GM18517 (cell line): ENCODE measurements around the gene MITF.
"Not testable (repeated sequence)": the region's sequence is repeated elsewhere in the genome, so short reads cannot be mapped to it uniquely, and the experiment has no call there.

Source experiments
- ATAC-seq: cut with Tn5 transposase; IDR thresholded peaks from one replicate; pipeline ENCODE4 v1.9.1; 2021; ENCODE audit warnings: mild to moderate bottlenecking, moderate library complexity; ENCODE audit not compliant: unreplicated experiment

The MITF gene

GRCh38 chr3:69902386-69902785, 163.1 kb downstream of the MITF start:
- ATAC-seq: no peak

GRCh38 chr3:69906351-69906966, 167.2 kb downstream of the MITF start:
- no peak for ATAC-seq

DNA sequence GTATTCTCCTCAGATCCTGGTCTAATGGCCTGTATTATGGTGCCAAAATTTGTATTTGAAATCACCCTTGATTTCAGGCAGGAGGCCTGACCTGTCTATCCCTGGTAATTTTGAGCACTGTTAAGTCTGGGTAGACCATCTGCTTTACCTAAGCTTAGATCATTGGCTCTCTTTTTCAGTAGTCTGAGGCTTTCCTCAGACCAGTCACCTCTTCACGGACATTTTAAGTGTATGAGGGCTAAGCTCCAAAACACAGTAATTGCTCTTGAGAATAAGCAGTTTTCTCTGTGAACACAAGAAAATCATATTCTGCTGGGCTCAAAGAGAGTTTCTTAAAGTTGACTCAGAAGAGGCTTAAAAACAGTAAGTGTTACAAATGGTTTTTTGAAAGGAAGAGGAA, 168.3 kb downstream of the MITF start:
- no peak for ATAC-seq

DNA sequence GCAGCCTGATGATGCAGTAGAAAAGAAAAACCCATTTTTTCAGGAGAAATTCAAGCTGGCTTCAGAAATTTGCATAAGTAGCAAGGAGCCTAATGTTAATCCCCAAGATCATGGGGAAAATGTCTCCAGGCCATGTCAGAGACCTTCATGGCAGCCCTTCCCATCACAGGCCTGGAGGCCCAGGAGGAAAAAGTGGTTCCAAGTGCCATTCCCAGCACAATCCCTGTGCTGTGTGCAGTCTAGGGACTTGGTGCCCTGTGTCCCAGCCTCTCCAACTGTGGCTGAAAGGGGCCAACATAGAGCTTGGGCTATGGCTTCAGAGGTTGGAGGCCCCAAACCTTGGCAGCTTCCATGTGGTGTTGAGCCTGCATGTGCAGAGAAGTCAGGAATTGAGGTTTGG, 170.6 kb downstream of the MITF start:
- not testable (repeated sequence) for ATAC-seq

- ATAC-seq: no peak
Measured at GRCh38 chr3:69913422-69913821, 174.2 kb downstream of the MITF start.

DNA sequence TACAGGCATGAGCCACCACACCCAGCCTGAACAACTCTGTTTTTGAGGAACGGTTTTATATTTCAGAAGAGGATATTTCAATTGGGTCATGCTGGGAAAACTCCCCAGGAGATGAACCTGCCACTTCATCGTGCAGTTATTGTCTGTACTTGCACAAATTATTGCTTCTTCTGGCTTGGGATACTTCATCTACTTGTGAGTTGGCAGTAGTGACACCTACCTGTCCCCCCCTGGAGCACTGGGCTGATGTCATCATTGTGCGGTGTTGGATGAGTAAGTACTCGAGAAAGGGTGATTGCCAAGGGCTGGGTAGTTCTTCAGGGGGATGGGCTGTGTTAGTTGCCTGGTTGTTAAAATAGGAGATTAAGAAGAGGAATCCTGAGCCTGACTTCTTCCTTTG, 175.1 kb downstream of the MITF start:
- no peak for ATAC-seq

GRCh38 chr3:69915726-69916125, 176.5 kb downstream of the MITF start:
- ATAC-seq: no peak

GRCh38 chr3:69920009-69920408, 180.7 kb downstream of the MITF start:
- not testable (repeated sequence) for ATAC-seq

GRCh38 chr3:69921651-69922050, 182.4 kb downstream of the MITF start:
- no peak for ATAC-seq

DNA sequence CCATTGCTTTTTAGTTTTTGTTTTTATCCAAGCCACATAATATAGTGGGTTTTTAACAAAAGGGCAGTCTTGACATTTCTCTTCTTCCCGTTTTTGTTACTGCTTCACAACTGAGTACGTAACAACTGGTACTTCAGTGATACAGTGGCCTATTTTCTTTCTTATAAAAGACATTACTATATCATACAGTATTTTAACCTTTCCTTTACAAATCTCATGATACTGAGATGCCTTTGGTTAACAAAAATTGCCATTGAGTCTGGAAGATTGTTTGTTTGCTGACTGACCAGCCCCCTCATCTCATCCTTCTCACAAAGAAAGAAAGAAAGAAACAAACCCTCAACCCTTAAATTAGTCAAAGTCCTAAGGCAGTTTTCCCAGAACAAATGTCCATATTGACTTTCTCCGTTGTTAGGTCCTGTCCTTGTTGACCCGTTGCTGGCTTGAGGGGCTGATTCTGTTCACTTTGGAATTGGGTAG, 183.3 kb downstream of the MITF start:
- ATAC-seq: no peak

GRCh38 chr3:69925506-69925905, 186.2 kb downstream of the MITF start:
- ATAC-seq: no peak

- ATAC-seq: no peak
Measured at GRCh38 chr3:69926385-69926784, 187.1 kb downstream of the MITF start.

DNA sequence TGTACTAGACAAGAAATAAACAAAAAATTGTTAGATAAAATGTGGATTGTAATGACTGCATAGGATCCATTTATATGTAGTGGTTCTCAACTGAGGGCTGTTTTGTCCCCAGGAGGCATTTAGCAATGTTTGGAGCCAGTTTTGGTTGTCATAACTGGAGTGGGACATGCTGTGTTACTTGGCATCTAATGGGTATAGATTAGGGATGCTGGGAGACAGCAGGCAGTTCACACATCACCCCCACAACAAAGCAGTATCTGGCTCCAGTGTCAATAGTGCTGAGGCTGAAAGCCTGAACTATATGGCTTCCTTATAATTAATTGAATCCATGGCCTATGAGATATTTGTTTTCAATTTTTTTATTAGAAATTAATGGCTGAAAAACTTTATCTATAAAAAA, 188.3 kb downstream of the MITF start:
- ATAC-seq: no peak

DNA sequence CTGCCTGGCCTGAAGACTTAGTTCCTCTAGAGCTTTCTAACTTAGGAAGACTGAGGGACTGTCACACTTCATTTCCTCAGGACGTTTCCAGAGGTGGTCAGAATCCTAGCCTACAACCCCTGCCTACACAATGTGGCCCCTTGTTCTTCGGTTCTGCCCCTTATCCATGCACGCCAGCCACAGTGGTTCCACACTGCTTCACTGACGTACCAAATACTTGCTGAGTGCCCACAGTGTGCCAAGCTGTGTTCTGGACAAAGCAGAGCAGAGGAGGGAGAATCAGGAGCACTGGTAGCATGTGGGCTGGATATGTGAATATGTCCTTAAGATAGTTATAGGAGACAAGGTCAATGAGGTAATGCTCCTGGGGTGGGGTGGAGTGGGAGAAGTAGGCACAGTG, 189.8 kb downstream of the MITF start:
- no peak for ATAC-seq

DNA sequence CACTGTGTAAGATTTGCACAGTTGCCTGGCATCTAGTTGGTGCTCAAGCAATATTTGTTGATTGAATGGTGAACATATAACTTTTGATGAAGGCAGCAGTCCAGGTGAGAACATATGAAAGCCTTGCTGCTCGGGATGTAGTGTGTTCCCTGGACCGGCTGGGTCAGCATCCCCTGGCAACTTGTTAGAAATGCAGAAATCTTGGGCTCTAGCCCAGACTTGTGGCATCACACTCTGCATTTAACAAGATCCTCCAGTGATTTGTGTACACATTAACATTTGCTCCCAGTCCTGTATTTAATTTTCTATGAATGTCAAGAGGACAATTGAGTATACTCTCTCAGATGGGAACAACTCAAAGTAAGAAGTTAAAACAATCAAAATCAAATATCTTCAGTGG, 191.3 kb downstream of the MITF start:
- ATAC-seq: no peak

GRCh38 chr3:69932087-69932486, 192.8 kb downstream of the MITF start:
- ATAC-seq: no peak

GRCh38 chr3:69932501-69932900, 193.2 kb downstream of the MITF start:
- ATAC-seq: no peak

DNA sequence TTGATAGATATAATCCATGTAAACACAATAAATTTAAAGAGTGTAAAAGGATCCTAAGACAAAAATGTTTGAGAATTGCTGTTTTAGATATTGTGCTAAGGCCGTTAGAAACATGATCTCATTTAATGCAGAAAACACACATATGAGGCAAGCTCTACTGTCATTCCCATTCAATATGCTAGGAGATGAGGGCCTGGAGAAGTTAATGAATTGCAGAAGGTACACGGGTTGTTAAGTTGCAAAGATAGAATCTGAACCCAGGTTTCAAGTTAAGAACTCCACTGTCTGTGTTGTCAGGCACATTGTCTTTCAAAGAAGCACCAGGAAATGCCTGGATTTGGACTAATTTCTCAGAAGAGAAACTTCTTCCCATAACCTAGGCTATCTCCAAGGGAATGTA, 195.1 kb downstream of the MITF start:
- ATAC-seq: no peak

- no peak for ATAC-seq
Measured at GRCh38 chr3:69936266-69936665, 197.0 kb downstream of the MITF start.

DNA sequence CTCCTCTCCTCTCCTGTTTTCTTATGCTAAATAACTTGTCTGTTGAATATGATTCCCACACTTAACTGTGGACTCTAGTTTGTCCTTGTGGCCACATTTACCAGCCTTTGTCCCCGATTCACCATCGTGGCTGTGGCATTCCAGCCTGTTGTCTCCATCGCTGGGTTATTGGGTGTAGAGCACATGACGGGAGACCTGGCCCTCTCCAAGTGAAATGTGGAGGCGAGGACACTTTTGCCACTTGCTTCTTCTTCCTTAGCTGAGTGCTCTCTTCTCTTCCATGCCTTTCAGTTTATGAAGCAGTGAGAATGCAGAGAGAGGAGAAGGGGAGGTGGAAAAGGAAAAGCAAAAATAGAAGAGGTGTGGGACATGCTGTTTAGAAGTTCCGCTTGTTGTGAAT, 198.8 kb downstream of the MITF start:
- ATAC-seq: no peak

DNA sequence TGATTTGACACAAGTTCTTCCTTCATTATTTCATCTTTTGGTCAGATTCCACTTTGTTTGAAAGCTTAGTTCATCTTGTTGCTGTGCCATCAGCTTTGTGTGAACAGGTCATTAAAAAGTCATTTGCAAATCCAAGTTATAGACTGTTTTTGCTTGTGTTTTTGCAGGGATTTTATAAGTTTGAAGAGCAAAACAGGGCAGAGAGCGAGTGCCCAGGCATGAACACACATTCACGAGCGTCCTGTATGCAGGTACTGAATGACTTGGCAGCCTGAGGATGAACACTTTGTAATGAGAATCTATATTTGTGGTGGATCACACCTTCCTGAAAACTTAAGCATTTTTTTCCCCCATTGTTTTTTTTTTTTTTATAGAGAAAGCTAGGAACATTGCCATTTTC, 199.7 kb downstream of the MITF start:
- ATAC-seq: no peak

GRCh38 chr3:69941037-69941436, 201.8 kb downstream of the MITF start:
- ATAC-seq: no peak

DNA sequence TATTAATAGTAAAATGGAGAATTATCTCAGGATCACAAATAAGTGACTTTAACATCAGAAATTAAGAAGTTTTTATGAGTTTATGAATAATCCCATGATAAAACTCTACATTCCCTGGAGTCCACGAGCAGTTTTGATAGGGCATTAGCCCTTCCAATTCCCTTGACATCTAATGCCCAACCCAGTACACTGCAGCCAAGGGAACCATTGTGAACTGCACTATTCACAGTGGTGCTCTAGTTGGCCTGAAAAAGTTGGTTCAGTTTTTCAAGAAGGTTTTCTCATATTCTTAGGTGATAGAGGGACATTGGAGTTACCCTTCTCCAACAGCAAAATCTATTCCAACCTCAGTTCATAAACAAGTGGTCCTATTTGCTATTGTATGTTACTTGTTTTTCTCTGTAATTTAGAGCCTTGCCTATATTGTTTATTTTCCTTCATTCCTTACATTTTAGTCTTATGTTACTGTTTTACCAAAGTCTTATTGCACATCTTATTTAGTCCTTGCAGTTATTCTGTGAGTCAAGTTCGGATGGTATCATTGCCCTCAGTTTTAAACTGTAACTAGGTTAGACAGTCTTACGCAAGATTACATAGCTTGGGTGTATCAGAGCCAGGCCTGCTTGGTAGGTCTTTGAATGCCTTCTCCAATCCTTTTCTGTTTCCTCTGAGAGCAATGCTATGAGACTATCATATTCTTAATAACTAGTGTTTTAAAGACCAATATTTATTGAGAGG, 202.3 kb downstream of the MITF start:
- ATAC-seq: no peak
